Vagina (tissue), 2 donors: ENCODE data around the gene ZBP1.

Experiments
- POLR2AphosphoS5 ChIP-seq, 2 donors: sonication (generic); formaldehyde crosslinking; IDR thresholded peaks; one replicate each; pipeline ENCODE4 v1.9.0; 2017; ENCODE audit warnings: antibody characterized with exemption in 2 of 2, mild to moderate bottlenecking in 2 of 2, low read depth in 1 of 2; ENCODE audit not compliant: insufficient read depth in 1 of 2
- TF ChIP-seq, protein P1 (sequence below), 3 experiments: fragments of 450-650 bp in 2 of 3; fragments of 200-600 bp in 1 of 3; sonication (generic) in 1 of 3; IDR thresholded peaks; one replicate each; pipeline ENCODE4 v1.5.1; 2017 to 2019; ENCODE audit warnings: antibody characterized with exemption in 3 of 3, mild to moderate bottlenecking in 2 of 3, moderate library complexity in 2 of 3

DNA sequence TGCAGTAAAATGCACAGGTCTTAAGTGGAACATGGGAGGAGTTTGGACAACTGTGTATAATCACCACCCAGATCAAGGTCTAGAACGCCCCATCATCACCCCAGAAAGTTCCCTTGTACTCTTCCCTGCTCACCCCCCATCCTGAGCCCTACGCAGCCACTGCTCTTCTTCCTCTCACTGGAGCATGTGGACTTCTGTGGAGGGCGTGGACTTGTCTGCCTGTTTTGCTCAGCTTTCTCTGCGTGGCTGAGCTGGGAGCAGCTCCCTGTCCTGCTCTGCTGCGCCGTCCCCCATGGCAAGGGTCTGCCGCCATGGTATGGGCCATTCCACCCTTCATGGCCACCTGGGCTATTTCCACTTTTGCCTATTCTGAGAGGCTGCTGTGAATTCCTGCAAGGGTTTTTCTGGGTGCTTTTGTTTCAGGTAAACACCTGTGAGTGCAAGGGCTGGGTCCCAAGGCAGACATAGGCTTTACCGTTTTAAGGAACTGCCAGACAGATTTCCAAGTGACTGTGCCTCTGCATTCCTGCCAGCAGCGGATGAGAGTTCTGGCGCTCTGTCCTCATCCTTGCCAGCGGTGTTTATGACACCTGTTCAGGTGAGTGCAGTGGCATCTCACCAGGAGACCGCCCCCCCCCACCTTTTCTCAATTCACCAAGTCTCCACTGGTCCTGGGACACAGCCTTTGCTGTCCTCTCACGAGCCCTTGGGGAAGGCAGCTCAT, 39.6 kb downstream of the ZBP1 start:
- TF ChIP-seq, protein P1, sequence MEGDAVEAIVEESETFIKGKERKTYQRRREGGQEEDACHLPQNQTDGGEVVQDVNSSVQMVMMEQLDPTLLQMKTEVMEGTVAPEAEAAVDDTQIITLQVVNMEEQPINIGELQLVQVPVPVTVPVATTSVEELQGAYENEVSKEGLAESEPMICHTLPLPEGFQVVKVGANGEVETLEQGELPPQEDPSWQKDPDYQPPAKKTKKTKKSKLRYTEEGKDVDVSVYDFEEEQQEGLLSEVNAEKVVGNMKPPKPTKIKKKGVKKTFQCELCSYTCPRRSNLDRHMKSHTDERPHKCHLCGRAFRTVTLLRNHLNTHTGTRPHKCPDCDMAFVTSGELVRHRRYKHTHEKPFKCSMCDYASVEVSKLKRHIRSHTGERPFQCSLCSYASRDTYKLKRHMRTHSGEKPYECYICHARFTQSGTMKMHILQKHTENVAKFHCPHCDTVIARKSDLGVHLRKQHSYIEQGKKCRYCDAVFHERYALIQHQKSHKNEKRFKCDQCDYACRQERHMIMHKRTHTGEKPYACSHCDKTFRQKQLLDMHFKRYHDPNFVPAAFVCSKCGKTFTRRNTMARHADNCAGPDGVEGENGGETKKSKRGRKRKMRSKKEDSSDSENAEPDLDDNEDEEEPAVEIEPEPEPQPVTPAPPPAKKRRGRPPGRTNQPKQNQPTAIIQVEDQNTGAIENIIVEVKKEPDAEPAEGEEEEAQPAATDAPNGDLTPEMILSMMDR (IDR thresholded peaks at IDR 0.05) = no peak
- TF ChIP-seq POLR2AphosphoS5 (IDR thresholded peaks at IDR 0.05; ENCODE audit: insufficient read depth in 1 of 2, low read depth in 1 of 2) = no peak
